Sigmoid colon (tissue), 4 donors: ENCODE data around the gene PRSS27.
"Not testable (repeated sequence)": the region's sequence is repeated elsewhere in the genome, so short reads cannot be mapped to it uniquely, and the experiment has no call there.

Experiments used
- CTCF ChIP-seq, 4 experiments: fragments of 450-650 bp in 3 of 4; fragments of 200-600 bp in 1 of 4; IDR thresholded peaks; one replicate each; pipeline ENCODE4 v1.5.1; 2016 to 2019; ENCODE audit warnings: antibody characterized with exemption in 4 of 4, mild to moderate bottlenecking in 3 of 4, moderate library complexity in 2 of 4
- POLR2AphosphoS5 ChIP-seq, 4 donors: sonication (generic); formaldehyde crosslinking; IDR thresholded peaks; one replicate each; pipeline ENCODE4 v1.6.1; 2017; ENCODE audit warnings: antibody characterized with exemption in 4 of 4

DNA sequence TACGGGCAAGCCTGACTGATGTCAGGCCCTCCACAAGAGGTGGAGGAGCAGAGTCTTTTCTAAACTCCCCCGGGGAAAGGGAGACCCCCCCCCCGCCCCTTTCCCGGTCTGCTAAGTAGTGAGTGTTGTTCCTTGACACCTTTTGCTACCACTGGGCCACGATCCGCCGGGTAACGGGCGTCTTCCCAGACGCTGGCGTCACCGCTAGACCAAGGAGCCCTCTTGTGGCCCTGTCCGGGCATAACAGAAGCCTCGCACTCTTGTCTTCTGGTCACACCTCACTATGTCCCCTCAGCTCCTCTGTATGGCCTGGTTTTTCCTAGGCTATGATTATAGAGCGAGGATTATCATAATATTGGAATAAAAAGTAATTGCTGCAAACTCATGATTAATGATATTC, 50.0 kb downstream of the PRSS27 start:
- peak; percentile 35 to 74 (median 64) for TF ChIP-seq CTCF (IDR thresholded peaks at IDR 0.05)
- TF ChIP-seq POLR2AphosphoS5 (IDR thresholded peaks at IDR 0.05): not testable (repeated sequence)
